CD4-positive, alpha-beta T cell treated with Interleukin-4 for 1 hour (primary cell): ENCODE results near the gene ZC3H10.
"Not testable (repeated sequence)": the region's sequence is repeated elsewhere in the genome, so short reads cannot be mapped to it uniquely, and the experiment has no call there.

ENCODE experiments used
- DNase-seq, 2 donors: peaks; one replicate each; pipeline ENCODE4 v3.0.0-alpha.2; 2020 to 2022

Gene ZC3H10

GRCh38 chr12:56117778-56118687, at the start of gene ZC3H10:
ZC3H10 (plus strand) TSS chr12:56118266; CDS start chr12:56120563, 2,297 bp downstream.
- DNase-seq: peak; percentile 99

- no peak for DNase-seq
Measured at GRCh38 chr12:56071648-56072047, 46.4 kb upstream of the ZC3H10 start.

GRCh38 chr12:56074396-56074795, 43.7 kb upstream of the ZC3H10 start:
- no peak for DNase-seq

- not testable (repeated sequence) for DNase-seq
Measured at GRCh38 chr12:56077966-56078365, 40.1 kb upstream of the ZC3H10 start.

GRCh38 chr12:56078427-56078826, 39.6 kb upstream of the ZC3H10 start:
- no peak for DNase-seq

- DNase-seq: peak; percentile 45 to 48
Measured at GRCh38 chr12:56078931-56079722, 38.9 kb upstream of the ZC3H10 start.

- DNase-seq: peak; percentile 56 to 66
Measured at GRCh38 chr12:56079723-56080555, 38.1 kb upstream of the ZC3H10 start, which contains the start of gene ERBB3. ERBB3 (plus strand) TSS chr12:56080165; CDS start chr12:56080301, 136 bp downstream.

GRCh38 chr12:56080556-56081138, 37.4 kb upstream of the ZC3H10 start:
- DNase-seq: no peak

- DNase-seq: no peak
Measured at GRCh38 chr12:56081393-56082347, 36.4 kb upstream of the ZC3H10 start.

- no peak for DNase-seq
Measured at GRCh38 chr12:56082382-56082781, 35.7 kb upstream of the ZC3H10 start.

GRCh38 chr12:56082967-56083366, 35.1 kb upstream of the ZC3H10 start:
- no peak for DNase-seq

- DNase-seq: peak in 1 of 2 donors; percentile 16
Measured at GRCh38 chr12:56084958-56085543, 33.0 kb upstream of the ZC3H10 start.

GRCh38 chr12:56086096-56086495, 32.0 kb upstream of the ZC3H10 start:
- no peak for DNase-seq

GRCh38 chr12:56086608-56087007, 31.5 kb upstream of the ZC3H10 start:
- DNase-seq: no peak

GRCh38 chr12:56087220-56087619, 30.8 kb upstream of the ZC3H10 start:
- no peak for DNase-seq

- DNase-seq: no peak
Measured at GRCh38 chr12:56097738-56098137, 20.3 kb upstream of the ZC3H10 start.

GRCh38 chr12:56098592-56098991, 19.5 kb upstream of the ZC3H10 start:
- no peak for DNase-seq

GRCh38 chr12:56099787-56100186, 18.3 kb upstream of the ZC3H10 start:
- no peak for DNase-seq

GRCh38 chr12:56101045-56101444, 17.0 kb upstream of the ZC3H10 start:
- no peak for DNase-seq

GRCh38 chr12:56102683-56103065, 15.4 kb upstream of the ZC3H10 start:
- DNase-seq: no peak
